ENCODE measurements around the gene PEX3.

PEX3 gene

DNA sequence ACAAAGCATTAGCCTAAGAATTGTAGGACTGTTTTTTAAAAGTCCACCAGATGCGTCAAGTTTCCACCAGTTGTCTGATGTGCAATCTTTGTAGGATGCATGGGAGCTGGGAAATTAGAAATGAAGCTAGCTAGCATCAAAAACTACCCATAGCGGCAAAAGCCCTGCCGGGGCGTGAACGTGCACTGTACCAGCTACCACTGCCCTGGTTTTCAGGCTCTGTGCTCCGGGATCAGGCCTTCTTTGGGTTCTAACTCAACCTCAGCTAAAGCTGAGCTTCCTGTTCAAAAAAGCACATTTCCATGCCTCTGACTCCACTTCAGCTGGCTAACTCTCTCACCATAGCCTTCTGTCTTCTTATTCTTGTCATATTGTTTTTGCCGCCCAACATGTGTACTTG lies 87.8 kb downstream of the PEX3 start:
- DNase-seq (ENCODE audit: low read depth in 2 of 2): no peak

DNA sequence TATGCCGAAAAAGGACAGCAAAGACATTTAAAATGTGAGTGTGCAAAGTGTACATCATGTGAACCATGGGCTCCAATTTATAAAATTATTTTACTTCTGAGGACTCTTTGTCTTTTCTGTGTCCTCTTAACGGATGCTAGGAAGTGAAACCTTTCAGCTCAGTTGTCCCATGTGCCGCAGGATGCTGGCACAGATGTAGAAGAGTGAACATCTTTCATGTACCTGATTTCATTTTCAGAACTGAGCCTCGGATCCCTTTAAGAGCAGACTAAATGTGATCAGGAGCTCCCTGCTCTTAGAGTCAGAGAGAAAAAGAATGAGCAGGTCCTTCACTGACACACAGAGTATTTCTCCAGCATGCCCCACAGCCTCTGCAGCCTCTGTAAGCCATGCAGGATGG lies 88.5 kb downstream of the PEX3 start:
- DNase-seq (ENCODE audit: low read depth in 2 of 2): no peak

DNA sequence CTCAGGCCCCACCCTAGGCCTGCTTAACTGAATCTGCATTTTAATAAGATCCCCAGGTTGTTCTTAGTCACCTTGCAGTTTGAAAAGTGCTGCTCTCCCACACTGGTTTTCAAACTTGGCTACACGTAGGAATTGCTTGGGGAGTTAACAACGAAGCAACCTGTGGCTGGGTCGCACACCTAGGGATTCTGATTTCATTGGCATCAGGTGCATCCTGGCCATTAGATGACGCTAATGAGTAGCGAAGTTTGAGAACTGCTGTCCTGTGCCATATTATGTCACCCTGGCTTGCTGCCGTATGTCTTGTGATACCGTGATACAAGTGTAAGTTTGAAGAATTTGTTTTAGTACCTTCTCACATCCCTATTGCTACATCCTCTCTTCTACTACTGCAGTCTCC lies 89.1 kb downstream of the PEX3 start:
- DNase-seq (ENCODE audit: low read depth in 2 of 2): no peak

DNA sequence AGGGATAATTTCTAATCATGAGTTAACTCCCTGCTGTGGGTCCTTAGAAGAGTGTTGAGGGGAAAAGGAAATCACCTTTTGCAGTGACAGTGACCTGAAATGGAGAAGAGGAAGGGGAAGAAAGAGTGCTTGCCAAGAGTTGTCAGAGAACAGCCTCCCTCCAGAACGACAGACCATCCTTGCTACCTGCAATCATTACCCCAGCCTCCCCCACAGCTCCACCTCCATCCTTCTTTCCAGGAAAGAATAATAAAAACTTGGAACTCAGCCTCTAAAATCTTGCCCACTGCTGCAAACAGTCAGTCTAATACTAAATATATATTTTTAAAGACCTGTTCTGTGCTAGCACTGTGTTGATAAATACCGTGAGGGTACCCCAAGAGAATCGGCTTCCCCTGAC lies 89.6 kb downstream of the PEX3 start:
- no peak for DNase-seq (ENCODE audit: low read depth in 2 of 2)

All from stimulated activated CD4-positive, alpha-beta T cell treated with anti-CD3 and anti-CD28 coated beads, Interleukin-1b, Interleukin-23, amount 100 ng/mL, for 1 hour (primary cell).